Lower lobe of right lung (tissue), 2 donors: ENCODE data around the gene UGT1A4. TPM values are rescaled to one million over a fixed set of nuclear protein-coding genes. Genes with fewer than 3 reads are reported as not detected.

Experiments
- ATAC-seq, 2 donors: fragments of 200-7000 bp; cut with Tn5 transposase; one replicate each; pipeline ENCODE4 v1.9.1; 2020 to 2022; ENCODE audit warnings: mild to moderate bottlenecking in 2 of 2, moderate library complexity in 2 of 2
- DNase-seq: peaks from one replicate; pipeline ENCODE4 v3.0.0-alpha.2; 2020
- H3K27ac ChIP-seq: fragments of 200-600 bp; one replicate; pipeline ENCODE4 v1.8.0; 2022
- H3K27me3 ChIP-seq: fragments of 200-600 bp; one replicate; pipeline ENCODE4 v1.8.0; 2022; ENCODE audit warnings: low read depth
- H3K36me3 ChIP-seq: fragments of 200-600 bp; one replicate; pipeline ENCODE4 v1.8.0; 2022; ENCODE audit warnings: mild to moderate bottlenecking
- H3K4me1 ChIP-seq: fragments of 200-600 bp; one replicate; pipeline ENCODE4 v1.8.0; 2022
- H3K4me3 ChIP-seq: fragments of 200-600 bp; one replicate; pipeline ENCODE4 v1.8.0; 2022; ENCODE audit warnings: mild to moderate bottlenecking
- H3K9me3 ChIP-seq: fragments of 200-600 bp; one replicate; pipeline ENCODE4 v1.8.0; 2022
- intact Hi-C: fragments of 100-400 bp; cut with DNase I; formaldehyde crosslinking; loops from one replicate; pipeline ENCODE4 v1.11.0; 2022
- total RNA-seq: library from RNA; stranded (reverse); fragmentation: NEBNext Ultra II Directional; extraction: Animal tissue kit (Norgen Biotek cat#: 25700); gene quantifications from one replicate; pipeline ENCODE4 v1.2.1, GENCODE V29; 2021
- TF ChIP-seq, protein P1 (sequence below): fragments of 200-600 bp; IDR thresholded peaks from one replicate; pipeline ENCODE4 v1.8.0; 2022; ENCODE audit warnings: antibody characterized with exemption, mild to moderate bottlenecking
- donor health status: DM: no; HTN: yes; CAD: no; lungs with severe emphysema.

Gene UGT1A4
- total RNA-seq, 1 donor from 2014 or later = not detected

DNA sequence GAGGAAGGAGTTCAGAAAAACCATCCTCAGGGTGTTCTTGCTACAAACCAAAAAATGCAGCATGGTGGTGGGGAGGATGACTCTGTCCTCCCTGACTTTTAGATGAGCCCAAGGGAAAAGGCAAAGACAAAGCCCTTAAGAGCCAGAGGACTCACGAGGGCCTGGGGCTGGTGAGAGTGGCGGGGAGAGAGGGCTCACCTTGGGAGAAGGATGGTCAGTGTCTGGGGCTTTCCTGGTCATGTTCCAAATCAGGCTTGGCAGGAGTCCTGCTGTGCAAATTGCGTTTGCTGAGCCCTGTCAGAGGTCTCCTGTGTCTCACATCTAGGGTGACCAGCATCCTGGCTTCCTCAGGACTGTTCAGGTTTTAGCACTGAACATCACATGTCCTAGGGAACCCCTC, 46.2 kb downstream of the UGT1A4 start:
- Histone ChIP-seq H3K4me3 (no peak overlapping the region), H3K36me3 (no peaks in the 10 kb centered on the region), H3K27ac (no peak overlapping the region), H3K9me3 (no peaks in the 10 kb centered on the region), H3K4me1 (no peaks in the 10 kb centered on the region), H3K27me3 (peaks cover 5% of the 10 kb centered on the region)
- ATAC-seq = no peak
- DNase-seq = no peak
- TF ChIP-seq, protein P1, sequence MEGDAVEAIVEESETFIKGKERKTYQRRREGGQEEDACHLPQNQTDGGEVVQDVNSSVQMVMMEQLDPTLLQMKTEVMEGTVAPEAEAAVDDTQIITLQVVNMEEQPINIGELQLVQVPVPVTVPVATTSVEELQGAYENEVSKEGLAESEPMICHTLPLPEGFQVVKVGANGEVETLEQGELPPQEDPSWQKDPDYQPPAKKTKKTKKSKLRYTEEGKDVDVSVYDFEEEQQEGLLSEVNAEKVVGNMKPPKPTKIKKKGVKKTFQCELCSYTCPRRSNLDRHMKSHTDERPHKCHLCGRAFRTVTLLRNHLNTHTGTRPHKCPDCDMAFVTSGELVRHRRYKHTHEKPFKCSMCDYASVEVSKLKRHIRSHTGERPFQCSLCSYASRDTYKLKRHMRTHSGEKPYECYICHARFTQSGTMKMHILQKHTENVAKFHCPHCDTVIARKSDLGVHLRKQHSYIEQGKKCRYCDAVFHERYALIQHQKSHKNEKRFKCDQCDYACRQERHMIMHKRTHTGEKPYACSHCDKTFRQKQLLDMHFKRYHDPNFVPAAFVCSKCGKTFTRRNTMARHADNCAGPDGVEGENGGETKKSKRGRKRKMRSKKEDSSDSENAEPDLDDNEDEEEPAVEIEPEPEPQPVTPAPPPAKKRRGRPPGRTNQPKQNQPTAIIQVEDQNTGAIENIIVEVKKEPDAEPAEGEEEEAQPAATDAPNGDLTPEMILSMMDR = no peak
- intact Hi-C loops = no loop called here

DNA sequence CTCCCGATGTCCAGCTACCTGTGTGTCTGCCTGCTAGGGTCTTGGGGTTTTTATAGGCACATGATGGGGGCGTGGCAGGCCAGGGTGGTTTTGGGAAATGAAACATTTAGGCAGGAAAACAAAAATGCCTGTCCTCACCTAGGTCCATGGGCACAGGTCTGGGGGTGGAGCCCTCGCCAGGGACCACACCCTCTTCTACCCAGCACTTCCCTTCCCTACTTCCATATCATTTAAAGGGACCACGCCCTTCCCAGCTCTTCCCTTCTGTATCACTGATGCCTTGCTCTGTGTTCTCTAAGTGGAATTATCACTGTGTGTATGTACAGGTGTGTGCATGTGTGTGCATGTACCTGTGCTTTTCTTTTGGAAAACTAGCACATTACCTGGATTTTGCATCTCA, 47.9 kb downstream of the UGT1A4 start:
- DNase-seq (no peak), ATAC-seq (no peak)
- Histone ChIP-seq H3K27me3 (peaks cover 5% of the 10 kb centered on the region), H3K9me3 (no peaks in the 10 kb centered on the region), H3K4me1 (no peaks in the 10 kb centered on the region), H3K4me3 (no peak overlapping the region), H3K27ac (no peak overlapping the region), H3K36me3 (no peaks in the 10 kb centered on the region)
- TF ChIP-seq, protein P1 = no peak
- intact Hi-C loops = no loop called here

DNA sequence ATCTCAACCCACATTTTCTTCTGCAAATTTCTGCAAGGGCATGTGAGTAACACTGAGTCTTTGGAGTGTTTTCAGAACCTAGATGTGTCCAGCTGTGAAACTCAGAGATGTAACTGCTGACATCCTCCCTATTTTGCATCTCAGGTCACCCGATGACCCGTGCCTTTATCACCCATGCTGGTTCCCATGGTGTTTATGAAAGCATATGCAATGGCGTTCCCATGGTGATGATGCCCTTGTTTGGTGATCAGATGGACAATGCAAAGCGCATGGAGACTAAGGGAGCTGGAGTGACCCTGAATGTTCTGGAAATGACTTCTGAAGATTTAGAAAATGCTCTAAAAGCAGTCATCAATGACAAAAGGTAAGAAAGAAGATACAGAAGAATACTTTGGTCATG, 49.5 kb downstream of the UGT1A4 start:
- no peaks in the 10 kb centered on the region for H3K9me3 ChIP-seq
- DNase-seq (no peak), ATAC-seq (no peak)
- intact Hi-C loops = no loop called here
- peaks cover 4% of the 10 kb centered on the region for H3K27me3 ChIP-seq
- H3K4me3 ChIP-seq = no peak overlapping the region
- no peaks in the 10 kb centered on the region for H3K4me1 ChIP-seq
- H3K27ac ChIP-seq = no peak overlapping the region
- H3K36me3 ChIP-seq = no peaks in the 10 kb centered on the region
- TF ChIP-seq, protein P1 = no peak

DNA sequence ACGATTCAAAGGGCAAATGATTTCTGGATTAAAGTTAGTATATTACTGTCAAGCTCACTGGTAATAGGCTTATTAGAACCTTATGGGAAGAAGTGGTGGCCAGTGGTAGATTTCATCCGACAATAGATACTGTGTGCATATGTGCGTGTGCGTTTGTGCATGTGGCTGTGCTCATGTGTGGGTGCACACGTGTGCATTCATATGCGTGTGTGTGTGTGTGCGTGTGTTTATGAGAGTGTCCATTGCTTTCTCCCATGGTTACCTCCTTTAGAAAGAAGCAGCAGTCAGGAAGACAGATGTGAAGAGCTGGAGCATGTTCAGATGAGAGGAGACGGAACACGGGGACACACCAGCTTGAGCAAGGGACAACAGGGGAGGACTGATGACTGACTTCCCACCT, 50.7 kb downstream of the UGT1A4 start:
- intact Hi-C loops = no loop called here
- H3K36me3 ChIP-seq = no peaks in the 10 kb centered on the region
- H3K4me1 ChIP-seq = no peaks in the 10 kb centered on the region
- TF ChIP-seq, protein P1 = no peak
- no peak overlapping the region for H3K27ac ChIP-seq
- DNase-seq (no peak), ATAC-seq (no peak)
- no peak overlapping the region for H3K4me3 ChIP-seq
- no peaks in the 10 kb centered on the region for H3K27me3 ChIP-seq
- H3K9me3 ChIP-seq = no peaks in the 10 kb centered on the region

DNA sequence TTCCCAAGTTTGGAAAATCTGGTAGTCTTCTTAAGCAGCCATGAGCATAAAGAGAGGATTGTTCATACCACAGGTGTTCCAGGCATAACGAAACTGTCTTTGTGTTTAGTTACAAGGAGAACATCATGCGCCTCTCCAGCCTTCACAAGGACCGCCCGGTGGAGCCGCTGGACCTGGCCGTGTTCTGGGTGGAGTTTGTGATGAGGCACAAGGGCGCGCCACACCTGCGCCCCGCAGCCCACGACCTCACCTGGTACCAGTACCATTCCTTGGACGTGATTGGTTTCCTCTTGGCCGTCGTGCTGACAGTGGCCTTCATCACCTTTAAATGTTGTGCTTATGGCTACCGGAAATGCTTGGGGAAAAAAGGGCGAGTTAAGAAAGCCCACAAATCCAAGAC, 53.6 kb downstream of the UGT1A4 start:
- DNase-seq = no peak
- intact Hi-C loops = no loop called here
- H3K27ac ChIP-seq = no peak overlapping the region

More for the DNA sequence above, 53.6 kb downstream of the UGT1A4 start:
- no peaks in the 10 kb centered on the region for H3K27me3 ChIP-seq
- H3K4me1 ChIP-seq = no peaks in the 10 kb centered on the region
- no peaks in the 10 kb centered on the region for H3K9me3 ChIP-seq
- TF ChIP-seq, protein P1 = no peak
- ATAC-seq = no peak
- no peaks in the 10 kb centered on the region for H3K36me3 ChIP-seq
- no peak overlapping the region for H3K4me3 ChIP-seq
